B cell (primary cell): Measurements from ENCODE around the gene NUP210.
"Not testable (repeated sequence)": the region's sequence is repeated elsewhere in the genome, so short reads cannot be mapped to it uniquely, and the experiment has no call there.

ENCODE experiments used
- CTCF ChIP-seq: fragments of 200-600 bp; IDR thresholded peaks from one replicate; pipeline ENCODE4 v1.8.0; 2022; ENCODE audit warnings: antibody characterized with exemption, mild to moderate bottlenecking
- EZH2 ChIP-seq: IDR thresholded peaks from 2 replicates; pipeline ENCODE4 v1.6.1; 2012; ENCODE audit warnings: borderline replicate concordance, low read depth, mild to moderate bottlenecking, moderate library complexity, low read length; ENCODE audit not compliant: insufficient read depth, poor library complexity, severe bottlenecking

GRCh38 chr3:13377741-13378140 lies 42.4 kb downstream of the NUP210 start:
- not testable (repeated sequence) for TF ChIP-seq CTCF, EZH2
